Vagina (tissue), 2 donors: ENCODE measurements around the gene HSDL1.

ENCODE experiments used
- POLR2A ChIP-seq, 2 donors: fragments of 450-650 bp; IDR thresholded peaks; one replicate each; pipeline ENCODE4 v1.6.1; 2017; ENCODE audit warnings: antibody characterized with exemption in 2 of 2, mild to moderate bottlenecking in 2 of 2, moderate library complexity in 2 of 2
- TF ChIP-seq, protein P1 (sequence below), 3 experiments: fragments of 450-650 bp in 2 of 3; fragments of 200-600 bp in 1 of 3; sonication (generic) in 1 of 3; IDR thresholded peaks; one replicate each; pipeline ENCODE4 v1.5.1; 2017 to 2019; ENCODE audit warnings: antibody characterized with exemption in 3 of 3, mild to moderate bottlenecking in 2 of 3, moderate library complexity in 2 of 3

DNA sequence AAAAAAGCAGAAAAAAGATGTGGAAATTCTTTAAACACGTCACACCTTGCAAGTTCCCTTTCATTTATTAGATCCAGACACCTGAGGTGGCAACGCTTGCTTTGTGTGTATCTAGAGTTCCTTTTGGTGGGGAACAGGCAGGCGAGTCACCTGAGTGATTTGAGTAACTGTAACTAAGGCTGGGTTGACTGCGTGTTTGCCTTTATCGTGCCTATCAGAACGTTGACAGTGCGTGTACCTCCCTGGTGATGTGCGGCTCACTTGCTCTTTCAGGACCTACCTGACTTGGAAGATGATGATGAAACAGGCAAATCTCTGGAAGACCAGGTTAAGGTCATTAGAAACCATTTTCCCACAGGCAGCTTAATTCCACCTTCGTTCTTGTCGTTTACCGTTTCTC lies 29.4 kb upstream of the HSDL1 start:
- TF ChIP-seq, protein P1, sequence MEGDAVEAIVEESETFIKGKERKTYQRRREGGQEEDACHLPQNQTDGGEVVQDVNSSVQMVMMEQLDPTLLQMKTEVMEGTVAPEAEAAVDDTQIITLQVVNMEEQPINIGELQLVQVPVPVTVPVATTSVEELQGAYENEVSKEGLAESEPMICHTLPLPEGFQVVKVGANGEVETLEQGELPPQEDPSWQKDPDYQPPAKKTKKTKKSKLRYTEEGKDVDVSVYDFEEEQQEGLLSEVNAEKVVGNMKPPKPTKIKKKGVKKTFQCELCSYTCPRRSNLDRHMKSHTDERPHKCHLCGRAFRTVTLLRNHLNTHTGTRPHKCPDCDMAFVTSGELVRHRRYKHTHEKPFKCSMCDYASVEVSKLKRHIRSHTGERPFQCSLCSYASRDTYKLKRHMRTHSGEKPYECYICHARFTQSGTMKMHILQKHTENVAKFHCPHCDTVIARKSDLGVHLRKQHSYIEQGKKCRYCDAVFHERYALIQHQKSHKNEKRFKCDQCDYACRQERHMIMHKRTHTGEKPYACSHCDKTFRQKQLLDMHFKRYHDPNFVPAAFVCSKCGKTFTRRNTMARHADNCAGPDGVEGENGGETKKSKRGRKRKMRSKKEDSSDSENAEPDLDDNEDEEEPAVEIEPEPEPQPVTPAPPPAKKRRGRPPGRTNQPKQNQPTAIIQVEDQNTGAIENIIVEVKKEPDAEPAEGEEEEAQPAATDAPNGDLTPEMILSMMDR (IDR thresholded peaks at IDR 0.05) = no peak
- no peak for TF ChIP-seq POLR2A (IDR thresholded peaks at IDR 0.05)
